Astrocyte (in vitro differentiated cells and primary cell): ENCODE data around the gene MYO5B. TPM values are rescaled to one million over a fixed set of nuclear protein-coding genes. Genes with fewer than 3 reads are reported as not detected.

Experiments used
- DNase-seq: peaks from one replicate; pipeline ENCODE4 v3.0.0-alpha.2; 2010; ENCODE audit warnings: low read depth
- FAIRE-seq: peaks from 2 replicates; lab custom pipeline; 2011; peaks lifted over from hg19 to GRCh38; lab: Jason Lieb, UNC
- H2AFZ ChIP-seq: 2 replicates; pipeline ENCODE4 v1.6.0; 2012; ENCODE audit warnings: low read depth, low read length, inconsistent platforms
- H3K27ac ChIP-seq: 2 replicates; pipeline ENCODE4 v1.5.1; 2011; ENCODE audit warnings: low read depth, low read length, inconsistent platforms
- H3K27me3 ChIP-seq: 2 replicates; pipeline ENCODE4 v1.6.0; 2011; ENCODE audit warnings: low read length, inconsistent platforms; ENCODE audit not compliant: insufficient read depth
- H3K36me3 ChIP-seq: 2 replicates; pipeline ENCODE4 v1.5.1; 2011; ENCODE audit warnings: low read length, inconsistent platforms; ENCODE audit not compliant: insufficient read depth
- H3K4me1 ChIP-seq: 2 replicates; pipeline ENCODE4 v1.5.1; 2011; ENCODE audit warnings: low read length, inconsistent platforms; ENCODE audit not compliant: insufficient read depth
- H3K4me2 ChIP-seq: 2 replicates; pipeline ENCODE4 v1.6.0; 2012; ENCODE audit warnings: low read length, inconsistent platforms
- H3K4me3 ChIP-seq: 2 replicates; pipeline ENCODE4 v1.5.1; 2011; ENCODE audit warnings: low read depth, mild to moderate bottlenecking, low read length, inconsistent platforms; ENCODE audit not compliant: insufficient read depth
- H3K79me2 ChIP-seq: 2 replicates; pipeline ENCODE4 v1.6.0; 2012; ENCODE audit warnings: mild to moderate bottlenecking, low read length, inconsistent platforms; ENCODE audit not compliant: insufficient read depth
- H3K9ac ChIP-seq: 2 replicates; pipeline ENCODE4 v1.6.0; 2012; ENCODE audit warnings: mild to moderate bottlenecking, low read length, inconsistent platforms
- H3K9me3 ChIP-seq: 2 replicates; pipeline ENCODE4 v1.5.1; 2012; ENCODE audit warnings: low read depth, mild to moderate bottlenecking, low read length, inconsistent platforms; ENCODE audit not compliant: insufficient read depth
- H4K20me1 ChIP-seq: 2 replicates; pipeline ENCODE4 v1.6.0; 2012; ENCODE audit warnings: low read length, inconsistent platforms; ENCODE audit not compliant: insufficient read depth
- H3K27ac Mint-ChIP-seq: one replicate; pipeline ENCODE4 v1.8.0; 2021; ENCODE audit warnings: mild to moderate bottlenecking, mixed read lengths; ENCODE audit not compliant: unreplicated experiment
- H3K27me3 Mint-ChIP-seq: one replicate; pipeline ENCODE4 v1.8.0; 2021; ENCODE audit warnings: low read depth, mixed read lengths; ENCODE audit not compliant: unreplicated experiment
- H3K36me3 Mint-ChIP-seq: one replicate; pipeline ENCODE4 v1.8.0; 2021; ENCODE audit warnings: low read depth, mixed read lengths; ENCODE audit not compliant: unreplicated experiment
- H3K4me1 Mint-ChIP-seq: one replicate; pipeline ENCODE4 v1.8.0; 2021; ENCODE audit warnings: low read depth, mixed read lengths; ENCODE audit not compliant: unreplicated experiment
- H3K4me3 Mint-ChIP-seq: one replicate; pipeline ENCODE4 v1.8.0; 2021; ENCODE audit warnings: mild to moderate bottlenecking, moderate library complexity, mixed read lengths; ENCODE audit not compliant: unreplicated experiment
- H3K9me3 Mint-ChIP-seq: one replicate; pipeline ENCODE4 v1.8.0; 2021; ENCODE audit warnings: mild to moderate bottlenecking, mixed read lengths; ENCODE audit not compliant: unreplicated experiment
- EZH2 ChIP-seq: IDR thresholded peaks from 2 replicates; pipeline ENCODE4 v1.6.1; 2012; ENCODE audit warnings: mild to moderate bottlenecking, low read length, inconsistent platforms; ENCODE audit not compliant: insufficient read depth
- total RNA-seq: library from RNA; stranded (reverse); gene quantifications from 2 replicates; pipeline ENCODE4 v1.2.1, GENCODE V29; 2021
- TF ChIP-seq, protein P1 (sequence below): IDR thresholded peaks from 2 replicates; pipeline ENCODE4 v1.5.1; 2011; ENCODE audit warnings: low read depth, mild to moderate bottlenecking, inconsistent platforms, low read length, moderate library complexity; ENCODE audit not compliant: insufficient read depth

The MYO5B gene
- total RNA-seq, 1 donor from 2014 or later: 8.3 TPM

DNA sequence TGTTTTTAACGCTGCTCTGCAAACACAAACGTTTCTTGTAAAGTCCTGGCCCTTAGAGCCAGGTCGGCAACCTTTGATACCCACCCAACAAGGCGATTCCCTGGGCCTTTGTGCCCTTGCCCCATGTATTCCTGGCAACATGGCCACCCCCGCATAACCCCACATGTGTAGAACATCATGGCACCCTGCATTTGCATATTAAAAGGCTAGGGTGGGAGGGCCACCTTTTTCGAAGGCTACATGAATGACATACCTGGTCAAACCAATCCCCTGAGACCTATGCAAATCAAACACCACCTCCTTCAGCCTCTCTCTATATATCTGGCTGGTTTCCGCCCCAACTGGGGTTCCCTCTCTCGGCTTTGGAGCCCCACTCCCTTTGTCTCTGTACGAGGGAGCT, 105.2 kb downstream of the MYO5B start:
- H3K4me3 Mint-ChIP-seq: no peak overlapping the region
- no peaks in the 10 kb centered on the region for H3K9me3 ChIP-seq
- FAIRE-seq (no peak), DNase-seq (no peak)
- H3K36me3 Mint-ChIP-seq: no peaks in the 10 kb centered on the region
- H3K36me3 ChIP-seq: no peaks in the 10 kb centered on the region
- H3K9ac ChIP-seq: no peak overlapping the region
- no peak overlapping the region for H3K27ac ChIP-seq
- H3K4me3 ChIP-seq: no peak overlapping the region
- H3K4me1 ChIP-seq: no peaks in the 10 kb centered on the region
- no peak overlapping the region for H2AFZ ChIP-seq
- H3K27me3 ChIP-seq: peaks cover 4% of the 10 kb centered on the region
- H4K20me1 ChIP-seq: no peaks in the 10 kb centered on the region
- H3K79me2 ChIP-seq: no peaks in the 10 kb centered on the region
- TF ChIP-seq, protein P1, sequence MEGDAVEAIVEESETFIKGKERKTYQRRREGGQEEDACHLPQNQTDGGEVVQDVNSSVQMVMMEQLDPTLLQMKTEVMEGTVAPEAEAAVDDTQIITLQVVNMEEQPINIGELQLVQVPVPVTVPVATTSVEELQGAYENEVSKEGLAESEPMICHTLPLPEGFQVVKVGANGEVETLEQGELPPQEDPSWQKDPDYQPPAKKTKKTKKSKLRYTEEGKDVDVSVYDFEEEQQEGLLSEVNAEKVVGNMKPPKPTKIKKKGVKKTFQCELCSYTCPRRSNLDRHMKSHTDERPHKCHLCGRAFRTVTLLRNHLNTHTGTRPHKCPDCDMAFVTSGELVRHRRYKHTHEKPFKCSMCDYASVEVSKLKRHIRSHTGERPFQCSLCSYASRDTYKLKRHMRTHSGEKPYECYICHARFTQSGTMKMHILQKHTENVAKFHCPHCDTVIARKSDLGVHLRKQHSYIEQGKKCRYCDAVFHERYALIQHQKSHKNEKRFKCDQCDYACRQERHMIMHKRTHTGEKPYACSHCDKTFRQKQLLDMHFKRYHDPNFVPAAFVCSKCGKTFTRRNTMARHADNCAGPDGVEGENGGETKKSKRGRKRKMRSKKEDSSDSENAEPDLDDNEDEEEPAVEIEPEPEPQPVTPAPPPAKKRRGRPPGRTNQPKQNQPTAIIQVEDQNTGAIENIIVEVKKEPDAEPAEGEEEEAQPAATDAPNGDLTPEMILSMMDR: no peak
- TF ChIP-seq EZH2: no peak
- no peaks in the 10 kb centered on the region for H3K27me3 Mint-ChIP-seq
- H3K9me3 Mint-ChIP-seq: no peaks in the 10 kb centered on the region
- peaks cover 11% of the 10 kb centered on the region for H3K4me1 Mint-ChIP-seq
- H3K27ac Mint-ChIP-seq: no peak overlapping the region
- H3K4me2 ChIP-seq: no peak overlapping the region

DNA sequence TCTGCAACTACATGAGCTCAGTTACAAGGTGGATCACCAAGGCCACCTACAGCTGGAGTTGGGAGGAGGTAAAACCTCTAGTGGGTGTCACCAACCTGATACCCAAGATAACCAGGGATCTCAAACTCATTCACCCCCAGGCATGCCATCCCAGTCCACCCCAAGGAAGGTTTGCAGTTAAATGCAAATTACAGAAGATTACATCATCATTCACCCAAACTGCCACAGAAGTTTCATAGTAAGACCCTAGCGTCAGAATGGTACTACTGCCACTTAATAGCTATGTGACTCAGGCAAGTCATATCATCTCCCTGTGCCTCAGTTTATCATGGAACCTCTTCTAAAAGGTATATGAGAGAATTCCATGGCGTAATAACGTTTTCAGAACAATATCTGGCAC, 111.2 kb downstream of the MYO5B start:
- Histone ChIP-seq H2AFZ (no peak overlapping the region), H3K36me3 (no peaks in the 10 kb centered on the region), H3K9me3 (no peaks in the 10 kb centered on the region), H3K9ac (no peak overlapping the region), H3K79me2 (no peaks in the 10 kb centered on the region), H3K4me3 (no peak overlapping the region), H3K27ac (no peak overlapping the region), H3K4me1 (peaks cover 5% of the 10 kb centered on the region), H3K4me2 (no peak overlapping the region), H3K27me3 (peaks cover 5% of the 10 kb centered on the region), H4K20me1 (no peaks in the 10 kb centered on the region)
- no peaks in the 10 kb centered on the region for H3K27me3 Mint-ChIP-seq
- DNase-seq (no peak), FAIRE-seq (no peak)
- peaks cover 4% of the 10 kb centered on the region for H3K9me3 Mint-ChIP-seq
- H3K27ac Mint-ChIP-seq: no peak overlapping the region
- no peaks in the 10 kb centered on the region for H3K36me3 Mint-ChIP-seq
- H3K4me3 Mint-ChIP-seq: no peak overlapping the region
- TF ChIP-seq EZH2: no peak
- TF ChIP-seq, protein P1: no peak
- H3K4me1 Mint-ChIP-seq: peaks cover 14% of the 10 kb centered on the region

DNA sequence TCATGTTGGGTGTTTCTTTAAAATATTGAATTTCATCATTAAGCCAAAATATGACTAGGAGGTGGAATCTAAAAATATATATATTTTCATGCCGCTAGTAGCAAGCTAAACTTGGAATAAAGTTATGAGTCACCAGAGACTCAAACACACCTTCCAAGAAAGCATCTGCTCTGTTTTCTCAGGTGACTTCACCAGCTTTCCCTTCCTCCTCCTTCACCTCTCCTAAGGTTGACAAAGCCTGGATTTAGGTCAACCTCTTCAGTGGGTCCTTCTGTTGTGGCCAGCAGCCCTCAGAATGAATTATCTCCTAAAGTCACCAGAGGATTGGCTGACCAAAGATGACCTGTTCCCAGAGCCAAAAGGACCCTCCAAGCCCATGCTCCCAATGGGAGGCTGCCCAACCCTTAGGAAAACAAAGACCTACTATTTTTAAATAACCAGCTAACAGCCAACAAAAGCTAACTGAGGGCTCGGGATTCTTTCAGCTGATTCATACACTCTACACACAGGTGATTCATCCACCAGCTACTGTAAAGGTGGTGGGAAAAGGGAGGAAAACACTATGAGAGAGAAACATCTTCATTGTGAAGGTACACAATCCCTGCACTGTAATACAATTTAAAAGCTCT, 113.9 kb downstream of the MYO5B start:
- Histone ChIP-seq H3K4me2 (peak overlapping the region; percentile 46), H2AFZ (no peak overlapping the region), H4K20me1 (no peaks in the 10 kb centered on the region), H3K79me2 (no peaks in the 10 kb centered on the region), H3K27me3 (peaks cover 2% of the 10 kb centered on the region), H3K4me1 (peaks cover 5% of the 10 kb centered on the region), H3K9ac (no peak overlapping the region), H3K36me3 (no peaks in the 10 kb centered on the region), H3K27ac (no peak overlapping the region), H3K9me3 (no peaks in the 10 kb centered on the region), H3K4me3 (no peak overlapping the region)
- Mint-ChIP-seq H3K27me3 (no peaks in the 10 kb centered on the region), H3K27ac (peak overlapping the region; percentile 58), H3K4me1 (peaks cover 14% of the 10 kb centered on the region), H3K4me3 (no peak overlapping the region), H3K9me3 (peaks cover 4% of the 10 kb centered on the region), H3K36me3 (no peaks in the 10 kb centered on the region)
- peak; percentile 11 for DNase-seq
- no peak for FAIRE-seq
- TF ChIP-seq, protein P1: no peak
